Ovary (tissue), 3 donors: Measurements from ENCODE around the gene C8A.

ENCODE experiments used
- CTCF ChIP-seq, 3 donors: fragments of 450-650 bp in 2 of 3; fragments of 200-600 bp in 1 of 3; IDR thresholded peaks; one replicate each; pipeline versions ENCODE4 v1.5.1 to v1.8.0; 2016 to 2022; ENCODE audit warnings: antibody characterized with exemption in 3 of 3, mild to moderate bottlenecking in 1 of 3
- EP300 ChIP-seq: sonication (generic); formaldehyde crosslinking; IDR thresholded peaks from one replicate; pipeline ENCODE4 v1.6.1; 2017; ENCODE audit warnings: antibody characterized with exemption
- POLR2A ChIP-seq: fragments of 450-650 bp; IDR thresholded peaks from one replicate; pipeline ENCODE4 v1.6.1; 2017; ENCODE audit warnings: antibody characterized with exemption, mild to moderate bottlenecking, moderate library complexity
- donor health status: DM: no; HTN: no; CAD: no.

GRCh38 chr1:56874689-56875088, 20.1 kb downstream of the C8A start:
- TF ChIP-seq POLR2A (no peak), CTCF (IDR thresholded peaks at IDR 0.05) (no peak), EP300 (no peak)
